Common myeloid progenitor, CD34-positive (primary cell): ENCODE measurements around the gene DMPK.
A peak's percentile ranks its signal among the peaks of the same experiment; 100 is the strongest.
"Not testable (repeated sequence)": the region's sequence is repeated elsewhere in the genome, so short reads cannot be mapped to it uniquely, and the experiment has no call there.

Experiments
- CTCF ChIA-PET: fragments of 350-600 bp; sonication (Branson Sonifier 250); formaldehyde crosslinking; loops from one replicate; lab custom pipeline; 2021; ENCODE audit warnings: antibody characterized with exemption; lab: Charles Lee
- POLR2A ChIA-PET: fragments of 350-600 bp; sonication (Branson Sonifier 250); formaldehyde crosslinking; loops from one replicate; lab custom pipeline; 2021; ENCODE audit warnings: antibody characterized with exemption; lab: Charles Lee
- DNase-seq, 3 donors: peaks; one replicate each; pipeline versions ENCODE4 v3.0.0 to v3.0.0-alpha.2; 2013
- H3K27ac ChIP-seq, 2 experiments: 1 replicate in 1 of 2; 2 replicates in 1 of 2; pipeline ENCODE4 v1.7.0; 2013; ENCODE audit warnings: inconsistent platforms in 2 of 2, low read length in 2 of 2, mild to moderate bottlenecking in 2 of 2, low read depth in 1 of 2, moderate library complexity in 1 of 2; ENCODE audit not compliant: severe bottlenecking in 2 of 2, insufficient read depth in 1 of 2, poor library complexity in 1 of 2
- H3K27me3 ChIP-seq, 5 experiments: replicated peaks in 2 of 5; 1 replicate in 3 of 5; 2 replicates in 2 of 5; pipeline versions ENCODE4 v1.6.1 to v1.7.0; 2013; ENCODE audit warnings: low read length in 4 of 5, mild to moderate bottlenecking in 2 of 5, moderate library complexity in 2 of 5, inconsistent platforms in 1 of 5; ENCODE audit not compliant: insufficient read depth in 5 of 5, control insufficient read depth in 4 of 5
- H3K36me3 ChIP-seq, 4 experiments: 1 replicate in 2 of 4; 2 replicates in 2 of 4; pipeline versions ENCODE4 v1.6.1 to v1.7.0; 2013; ENCODE audit warnings: low read length in 3 of 4, control low read depth in 1 of 4, mild to moderate bottlenecking in 1 of 4; ENCODE audit not compliant: control insufficient read depth in 4 of 4, insufficient read depth in 4 of 4
- H3K4me1 ChIP-seq, 4 experiments: 1 replicate in 3 of 4; 2 replicates in 1 of 4; pipeline versions ENCODE4 v1.6.1 to v1.7.1; 2013; ENCODE audit warnings: low read length in 3 of 4, mild to moderate bottlenecking in 3 of 4, control low read depth in 1 of 4, inconsistent platforms in 1 of 4, moderate library complexity in 1 of 4; ENCODE audit not compliant: control insufficient read depth in 4 of 4, insufficient read depth in 4 of 4; ENCODE audit errors: control extremely low read depth in 1 of 4
- H3K4me3 ChIP-seq, 7 experiments: 1 replicate in 4 of 7; 2 replicates in 3 of 7; pipeline versions ENCODE4 v1.5.1 to v1.7.0; 2013; ENCODE audit warnings: mild to moderate bottlenecking in 7 of 7, low read length in 6 of 7, moderate library complexity in 6 of 7, inconsistent platforms in 2 of 7, low read depth in 2 of 7, control low read depth in 1 of 7; ENCODE audit not compliant: insufficient read depth in 4 of 7, control insufficient read depth in 1 of 7; ENCODE audit errors: extremely low read depth in 1 of 7
- H3K9me3 ChIP-seq, 5 experiments: 1 replicate in 4 of 5; 2 replicates in 1 of 5; pipeline versions ENCODE4 v1.6.1 to v1.7.1; 2013; ENCODE audit warnings: low read length in 4 of 5, mild to moderate bottlenecking in 2 of 5, inconsistent platforms in 1 of 5, low read depth in 1 of 5, moderate library complexity in 1 of 5; ENCODE audit not compliant: control insufficient read depth in 4 of 5, insufficient read depth in 2 of 5; ENCODE audit errors: control extremely low read depth in 1 of 5
- WGBS: methylation state at CpG from one replicate; pipeline ENCODE4 v1.1.5; 2013; ENCODE audit not compliant: insufficient coverage; 5-methylcytosine and 5-hydroxymethylcytosine counted together

Gene DMPK

DNA sequence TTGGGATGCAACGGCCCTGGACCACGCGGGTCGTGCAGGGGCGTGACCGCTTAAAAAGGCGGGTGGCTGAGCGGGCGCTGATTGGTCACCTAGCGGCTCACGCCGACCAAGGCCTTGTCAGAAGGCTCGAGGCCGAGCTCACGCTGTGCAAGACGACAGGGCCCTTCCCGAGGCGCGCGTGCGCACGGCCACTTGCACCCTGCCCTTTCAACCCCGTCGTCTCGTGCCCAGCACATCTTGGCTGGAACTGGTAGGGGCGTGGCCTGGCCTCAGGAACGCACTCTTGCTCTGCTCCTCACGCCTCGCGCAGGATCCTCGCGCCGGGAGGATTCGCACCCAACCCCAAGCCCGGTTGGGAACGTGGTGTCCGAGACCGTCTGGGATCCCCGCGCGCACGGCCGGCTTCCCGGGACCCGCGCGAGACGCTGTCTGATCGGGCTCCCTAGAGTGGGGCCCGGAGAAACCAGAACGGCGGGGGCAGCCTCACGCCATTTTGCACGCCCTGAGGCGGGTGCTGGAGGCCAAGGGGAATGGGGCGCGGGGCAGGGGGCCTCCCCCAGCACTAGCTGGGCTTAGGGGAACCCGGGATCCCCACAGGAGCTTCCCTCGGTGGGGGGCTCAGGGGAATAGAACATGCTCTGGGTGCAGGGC lies 49.0 kb downstream of the DMPK start, which contains the start of gene MEIOSIN:
Gene MEIOSIN, plus strand, starts transcription at position 280 of the 651 bp plus-strand sequence. CDS start 1,938 bp downstream, outside the sequence.
- Histone ChIP-seq H3K9me3 (no peaks in the 10 kb centered on the region), H3K27ac (no peak within 1 kb of the TSS), H3K27me3 (no peaks in the 10 kb centered on the region), H3K4me3 (no peak within 1 kb of the TSS), H3K36me3 (no peaks in the 10 kb centered on the region), H3K4me1 (peaks cover 2 to 12% (median 9%) of the 10 kb centered on the region in 4 experiments)
- no peak for DNase-seq
- WGBS, result 97% methylated on average over 49 of the region's 59 CpGs
- ChIA-PET CTCF (no interaction called here), POLR2A (no interaction called here)

DNA sequence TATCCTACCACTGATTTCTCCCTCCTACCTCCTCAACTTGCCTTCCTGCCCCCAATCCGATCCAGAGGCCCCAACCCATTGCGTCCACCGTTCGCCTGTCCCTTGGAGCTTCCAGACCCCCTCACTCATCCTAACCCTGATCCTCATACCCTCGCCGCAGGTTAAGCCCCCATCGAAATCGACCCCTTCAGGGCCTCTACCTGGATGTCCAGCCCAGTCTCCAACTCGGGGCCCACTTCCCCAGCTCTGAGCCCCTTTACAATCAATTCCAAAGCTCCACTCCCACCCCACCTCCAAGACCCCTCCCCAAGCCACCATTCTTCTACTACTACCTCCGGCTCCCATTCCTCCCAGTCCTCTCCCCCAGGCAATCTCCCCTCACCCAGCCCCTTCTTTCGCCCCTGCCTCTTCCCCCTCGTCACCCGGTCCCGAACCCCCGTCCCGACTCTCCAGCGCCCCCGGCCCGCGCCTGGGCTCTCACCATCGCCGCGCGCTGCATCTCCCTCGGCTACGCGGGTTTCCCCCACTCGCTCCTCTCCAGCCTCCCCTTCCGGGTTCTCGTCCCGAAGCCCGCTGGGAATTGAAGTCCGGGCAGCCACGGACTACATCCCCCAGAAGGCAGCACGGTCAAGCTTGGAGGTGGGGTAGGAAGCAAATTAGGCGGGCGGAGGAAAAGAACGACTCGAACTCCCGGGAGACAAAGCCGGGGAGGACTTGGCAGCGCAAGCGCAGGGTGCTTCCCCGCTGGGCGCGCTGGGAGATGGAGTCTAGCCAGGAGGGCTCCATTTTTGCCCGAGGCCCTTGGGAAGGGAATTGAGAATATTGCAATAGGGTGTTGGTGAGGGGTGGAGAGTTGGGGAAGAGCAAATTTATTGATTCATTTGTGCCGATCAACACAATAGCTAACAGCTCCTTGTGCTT lies 51.7 kb downstream of the DMPK start, which contains the start of gene FBXO46:
Gene FBXO46, minus strand, starts transcription at position 529 of the 921 bp plus-strand sequence. CDS start 17,401 bp downstream, outside the sequence.
- CTCF ChIA-PET, result interaction anchor here (1.2 to 2.9 kb wide), 4 partner anchors 10 to 38 kb away, joined by 3 to 11 read pairs (median 5); partner anchors contain the start of genes QPCTL and SNRPD2
- 0% methylated on average over 34 of the region's 48 CpGs for WGBS
- DNase-seq, result peak; percentile 96 to 98 (median 98)
- Histone ChIP-seq H3K9me3 (no peaks in the 10 kb centered on the region), H3K27me3 (no peaks in the 10 kb centered on the region), H3K27ac (peak within 1 kb of the TSS; percentile 74 to 87), H3K36me3 (no peaks in the 10 kb centered on the region), H3K4me1 (peaks cover 2 to 12% (median 9%) of the 10 kb centered on the region in 4 experiments), H3K4me3 (peak within 1 kb of the TSS; percentile 56 to 93 (median 85))
- POLR2A ChIA-PET, result interaction anchor here (0.5 to 1.5 kb wide), 5 partner anchors 13 to 1039 kb away, joined by 3 to 10 read pairs (median 3); partner anchors contain the start of genes QPCTL, SIX5 and SNRPD2

DNA sequence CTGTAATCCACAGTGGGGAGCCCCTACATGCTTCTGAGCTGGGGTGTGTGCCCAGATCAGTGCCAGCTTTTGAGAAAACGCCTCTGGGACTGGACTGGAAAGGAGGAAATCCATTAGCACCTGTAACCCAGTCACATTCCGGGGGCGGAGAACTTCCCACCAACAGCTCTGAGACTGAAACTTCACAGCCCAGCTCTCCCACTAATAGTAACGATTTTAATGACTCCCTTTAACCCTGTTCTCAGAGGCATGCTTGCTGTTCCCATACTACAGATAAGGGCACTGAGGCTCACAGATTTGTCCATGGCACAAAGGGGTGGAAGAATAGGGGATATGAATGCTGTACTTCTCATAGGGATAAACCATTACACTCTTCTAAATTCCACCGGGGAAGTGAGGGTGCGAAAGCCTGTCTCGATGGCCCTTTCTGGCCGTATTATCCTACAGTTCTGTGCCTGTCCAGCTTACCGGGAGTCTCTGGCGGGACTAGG lies 52.4 kb downstream of the DMPK start:
- no peak for DNase-seq

DNA sequence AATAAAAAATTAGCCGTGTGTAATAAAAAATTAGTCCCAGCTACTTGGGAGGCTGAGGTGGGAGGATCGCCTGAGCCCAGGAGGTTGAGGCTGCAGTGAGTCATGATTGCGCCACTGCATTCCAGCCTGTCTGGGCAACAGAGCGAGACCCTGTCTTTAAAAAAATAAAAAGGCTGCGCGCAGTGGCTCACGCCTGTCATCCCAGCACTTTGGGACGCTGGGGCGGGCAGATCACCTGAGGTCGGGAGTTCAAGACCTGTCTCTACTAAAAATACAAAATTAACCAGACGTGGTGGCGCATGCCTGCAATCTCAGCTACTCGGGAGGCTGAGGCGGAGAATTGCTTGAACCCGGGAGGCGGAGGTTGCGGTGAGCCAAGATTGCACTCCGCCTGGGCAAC lies 53.6 kb downstream of the DMPK start:
- POLR2A ChIA-PET, H3K27ac ChIP-seq, H3K9me3 ChIP-seq, H3K36me3 ChIP-seq, DNase-seq, H3K27me3 ChIP-seq, H3K4me3 ChIP-seq: not testable (repeated sequence)
- CTCF ChIA-PET, result interaction anchor here (1.1 kb wide), 1 partner anchor 12 kb away, joined by 4 read pairs; no protein-coding TSS in a partner anchor
- WGBS, result 96% methylated on average over 15 of the region's 18 CpGs
- peaks cover 2 to 12% (median 9%) of the 10 kb centered on the region in 4 experiments for H3K4me1 ChIP-seq

More for the DNA sequence above, 52.4 kb downstream of the DMPK start:
- peak overlapping the region; percentile 74 to 87 for H3K27ac ChIP-seq
- H3K9me3 ChIP-seq, result no peaks in the 10 kb centered on the region
- ChIA-PET CTCF (interaction anchor here (1.1 to 2.9 kb wide), 4 partner anchors 11 to 37 kb away, joined by 3 to 11 read pairs (median 6); partner anchors contain the start of genes QPCTL and SNRPD2), POLR2A (interaction anchor here (0.5 to 1.5 kb wide), 5 partner anchors 13 to 1040 kb away, joined by 3 to 10 read pairs (median 3); partner anchors contain the start of genes QPCTL and SNRPD2)
- H3K36me3 ChIP-seq, result no peaks in the 10 kb centered on the region
- H3K4me1 ChIP-seq, result peaks cover 2 to 12% (median 9%) of the 10 kb centered on the region in 4 experiments
- peak overlapping the region; percentile 56 to 93 (median 85) for H3K4me3 ChIP-seq
- 22% methylated on average over 8 of the region's 10 CpGs for WGBS
- H3K27me3 ChIP-seq, result no peaks in the 10 kb centered on the region

DNA sequence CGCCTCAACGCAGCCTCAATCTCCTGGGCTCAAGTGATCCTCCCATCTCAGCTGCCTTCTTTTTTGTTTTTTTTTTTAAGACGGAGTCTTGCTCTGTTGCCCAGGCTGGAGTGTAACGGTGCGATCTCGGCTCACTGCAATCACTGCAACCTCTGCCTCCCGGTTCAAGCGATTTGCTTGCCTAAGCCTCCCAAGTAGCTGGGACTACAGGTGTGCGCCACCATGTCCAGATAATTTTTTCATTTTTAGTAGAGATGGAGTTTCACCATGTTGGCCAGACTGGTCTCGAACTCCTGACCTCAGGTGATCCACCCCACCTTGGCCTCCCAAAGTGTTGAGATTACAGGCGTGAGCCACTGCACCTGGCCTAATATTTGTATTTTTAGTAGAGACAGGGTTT lies 62.2 kb downstream of the DMPK start:
- H3K4me1 ChIP-seq, result peaks cover 2 to 22% (median 16%) of the 10 kb centered on the region in 4 experiments
- DNase-seq, H3K9me3 ChIP-seq, H3K4me3 ChIP-seq, H3K27me3 ChIP-seq, POLR2A ChIA-PET, H3K27ac ChIP-seq: not testable (repeated sequence)
- 91% methylated on average over 10 of the region's 11 CpGs for WGBS
- H3K36me3 ChIP-seq, result peaks cover 7 to 13% (median 11%) of the 10 kb centered on the region in 4 experiments
- CTCF ChIA-PET, result interaction anchor here (0.6 to 1.7 kb wide), 3 partner anchors 20 to 50 kb away, joined by 3 to 4 read pairs (median 3); no protein-coding TSS in a partner anchor
